Activated naive CD4-positive, alpha-beta T cell treated with anti-CD3 and anti-CD28 coated beads, Interleukin-2, amount 50 U/mL, for 72 hours (primary cell): ENCODE measurements around the gene CCDC182. TPM values are rescaled to one million over a fixed set of nuclear protein-coding genes. Genes with fewer than 3 reads are reported as not detected.
A peak's percentile ranks its signal among the peaks of the same experiment; 100 is the strongest.

Experiments
- ATAC-seq, 2 donors: fragments of 150-1000 bp; cut with Tn5 transposase; 2 replicates each; pipeline ENCODE4 v1.10.0; 2021; ENCODE audit warnings: mild to moderate bottlenecking in 2 of 2, moderate library complexity in 2 of 2
- DNase-seq, 2 donors: peaks; one replicate each; pipeline ENCODE4 v3.0.0; 2021 to 2022; ENCODE audit warnings: low spot score in 2 of 2
- H3K27ac Mint-ChIP-seq, 2 donors: one replicate each; pipeline ENCODE4 v1.8.0; 2022; ENCODE audit warnings: mild to moderate bottlenecking in 2 of 2, mixed read lengths in 2 of 2
- H3K36me3 Mint-ChIP-seq, 2 donors: one replicate each; pipeline ENCODE4 v1.8.0; 2022; ENCODE audit warnings: mixed read lengths in 2 of 2
- H3K9me3 Mint-ChIP-seq, 2 donors: one replicate each; pipeline ENCODE4 v1.8.0; 2022; ENCODE audit warnings: mixed read lengths in 2 of 2
- total RNA-seq, 2 donors: library from RNA; stranded (reverse); gene quantifications; one replicate each; pipeline ENCODE4 v1.2.3, GENCODE V29; 2022

CCDC182 gene
- total RNA-seq, 2 donors from 2014 or later, result not detected

- Mint-ChIP-seq H3K9me3 (no peaks in the 10 kb centered on the region), H3K27ac (no peak overlapping the region), H3K36me3 (no peaks in the 10 kb centered on the region)
- ATAC-seq, result no peak
- no peak for DNase-seq
Measured at GRCh38 chr17:57744195-57745170, 616 bp downstream of the CCDC182 start.

DNA sequence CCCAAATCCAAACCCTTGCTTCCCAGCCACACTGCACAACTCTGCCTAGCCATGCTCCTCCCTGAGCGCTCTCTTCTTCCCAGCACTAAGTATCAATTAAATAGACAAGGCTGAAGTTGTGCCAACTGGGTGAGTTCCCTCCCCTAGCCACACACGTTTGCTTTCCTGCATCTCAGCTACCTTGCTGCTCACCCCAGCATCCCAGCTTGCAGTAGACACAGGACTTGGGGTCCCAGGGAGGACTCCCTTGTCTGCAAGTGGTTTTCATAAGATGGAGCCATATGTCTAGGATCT lies 4.9 kb downstream of the CCDC182 start:
- Mint-ChIP-seq H3K27ac (no peak overlapping the region), H3K36me3 (no peaks in the 10 kb centered on the region), H3K9me3 (no peaks in the 10 kb centered on the region)
- ATAC-seq (no peak), DNase-seq (no peak)

- ATAC-seq (peak in 1 of 2 donors; percentile 72), DNase-seq (peak in 1 of 2 donors; percentile 21)
- H3K27ac Mint-ChIP-seq, result no peak overlapping the region
- H3K36me3 Mint-ChIP-seq, result no peaks in the 10 kb centered on the region
- H3K9me3 Mint-ChIP-seq, result no peaks in the 10 kb centered on the region
Measured at GRCh38 chr17:57739402-57740234, 5.5 kb downstream of the CCDC182 start.

DNA sequence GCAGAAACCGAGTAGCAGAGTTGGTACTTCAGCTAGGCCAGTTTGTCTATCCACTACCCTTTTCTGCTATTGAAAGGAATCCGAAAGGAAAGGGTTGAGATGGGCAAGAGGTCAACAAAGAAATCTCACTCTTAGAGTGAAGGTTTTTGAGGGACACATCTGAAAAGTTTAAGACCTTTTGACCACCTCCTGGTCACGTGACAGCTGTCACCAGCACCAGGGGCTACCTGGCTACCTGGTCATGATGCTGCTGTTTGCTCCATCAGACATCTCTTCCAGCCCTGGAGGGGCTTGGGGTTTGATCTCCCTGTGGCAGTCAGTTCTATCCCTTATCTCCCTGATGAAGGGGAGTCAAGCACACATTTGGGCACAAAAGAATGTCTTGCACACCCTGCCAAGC lies 7.6 kb downstream of the CCDC182 start:
- ATAC-seq (no peak), DNase-seq (no peak)
- Mint-ChIP-seq H3K36me3 (no peaks in the 10 kb centered on the region), H3K27ac (no peak overlapping the region), H3K9me3 (no peaks in the 10 kb centered on the region)

- ATAC-seq (no peak), DNase-seq (no peak)
- Mint-ChIP-seq H3K9me3 (no peaks in the 10 kb centered on the region), H3K27ac (no peak overlapping the region), H3K36me3 (no peaks in the 10 kb centered on the region)
Measured at GRCh38 chr17:57735707-57736106, 9.4 kb downstream of the CCDC182 start.

DNA sequence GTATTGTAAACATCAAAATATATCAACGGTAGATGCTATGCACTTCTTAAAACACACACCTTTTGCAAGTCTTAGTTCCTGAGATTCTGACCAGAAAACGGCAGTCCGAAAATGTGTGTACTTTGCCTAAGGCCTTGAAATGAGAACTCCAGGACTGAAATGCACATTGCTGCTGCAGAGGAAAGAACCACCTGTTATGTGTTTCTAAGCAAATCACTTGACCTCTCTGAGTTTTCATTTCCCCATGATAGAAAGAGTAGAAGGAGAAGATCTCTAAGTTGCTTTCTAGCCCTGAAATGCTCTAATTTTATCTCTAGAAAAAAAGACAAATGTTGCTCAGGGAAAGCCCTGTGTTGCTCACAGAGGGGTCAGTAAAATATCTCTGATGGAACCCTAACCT lies 9.9 kb downstream of the CCDC182 start:
- DNase-seq (no peak), ATAC-seq (no peak)
- H3K9me3 Mint-ChIP-seq, result no peaks in the 10 kb centered on the region
- H3K27ac Mint-ChIP-seq, result no peak overlapping the region
- no peaks in the 10 kb centered on the region for H3K36me3 Mint-ChIP-seq

GRCh38 chr17:57733085-57733484 lies 12.0 kb downstream of the CCDC182 start:
- no peaks in the 10 kb centered on the region for H3K9me3 Mint-ChIP-seq
- no peak for DNase-seq
- no peaks in the 10 kb centered on the region for H3K36me3 Mint-ChIP-seq
- ATAC-seq, result no peak
- no peak overlapping the region for H3K27ac Mint-ChIP-seq

DNA sequence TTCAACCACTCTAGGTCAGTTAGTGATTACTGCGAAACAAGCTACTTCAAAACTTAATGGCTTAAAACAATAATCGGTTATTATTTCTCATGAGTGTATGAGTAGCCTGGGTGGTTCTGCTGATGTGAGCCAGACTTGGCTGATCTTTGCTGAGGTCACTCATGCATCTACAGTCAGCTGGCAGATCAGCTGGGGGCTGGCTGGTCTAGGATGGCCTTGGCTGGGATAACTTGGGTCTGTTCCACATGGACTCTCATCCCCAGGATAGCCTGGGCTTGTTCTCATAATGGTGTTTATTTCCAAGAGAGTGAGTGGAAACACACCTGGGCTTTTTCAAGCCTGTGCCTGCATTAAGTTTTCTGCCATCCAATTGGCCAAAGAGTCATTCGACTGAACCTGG lies 13.0 kb downstream of the CCDC182 start:
- no peak overlapping the region for H3K27ac Mint-ChIP-seq
- no peaks in the 10 kb centered on the region for H3K9me3 Mint-ChIP-seq
- DNase-seq (no peak), ATAC-seq (no peak)
- H3K36me3 Mint-ChIP-seq, result no peaks in the 10 kb centered on the region

GRCh38 chr17:57730026-57730701 lies 14.9 kb downstream of the CCDC182 start:
- no peak for ATAC-seq
- H3K27ac Mint-ChIP-seq, result no peak overlapping the region
- DNase-seq, result no peak
- H3K36me3 Mint-ChIP-seq, result no peaks in the 10 kb centered on the region
- H3K9me3 Mint-ChIP-seq, result no peaks in the 10 kb centered on the region

- DNase-seq (no peak), ATAC-seq (no peak)
- H3K9me3 Mint-ChIP-seq, result no peaks in the 10 kb centered on the region
- H3K36me3 Mint-ChIP-seq, result no peaks in the 10 kb centered on the region
- H3K27ac Mint-ChIP-seq, result no peak overlapping the region
Measured at GRCh38 chr17:57727630-57728175, 17.4 kb downstream of the CCDC182 start.

DNA sequence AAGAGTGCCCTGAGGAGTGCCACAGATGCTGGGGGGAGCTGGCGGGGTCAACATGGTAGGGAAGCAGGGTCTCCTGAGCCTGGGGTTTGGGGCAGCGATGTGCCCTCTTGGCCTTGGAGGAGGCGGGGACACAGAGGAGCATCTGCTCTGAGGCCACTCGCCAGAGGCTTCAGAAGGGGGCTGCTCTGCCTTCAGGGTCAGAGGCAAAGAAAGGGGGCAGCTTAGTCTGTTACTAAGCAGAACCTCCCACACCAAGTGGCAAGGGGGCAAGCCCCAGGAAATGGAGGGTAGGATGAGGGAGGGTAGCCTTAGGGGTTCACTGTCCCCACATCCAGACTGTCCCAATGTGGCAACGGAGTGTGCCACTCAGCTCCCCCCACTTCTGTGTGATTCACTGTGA lies 18.3 kb downstream of the CCDC182 start:
- DNase-seq (no peak), ATAC-seq (no peak)
- Mint-ChIP-seq H3K36me3 (no peaks in the 10 kb centered on the region), H3K9me3 (no peaks in the 10 kb centered on the region), H3K27ac (no peak overlapping the region)

DNA sequence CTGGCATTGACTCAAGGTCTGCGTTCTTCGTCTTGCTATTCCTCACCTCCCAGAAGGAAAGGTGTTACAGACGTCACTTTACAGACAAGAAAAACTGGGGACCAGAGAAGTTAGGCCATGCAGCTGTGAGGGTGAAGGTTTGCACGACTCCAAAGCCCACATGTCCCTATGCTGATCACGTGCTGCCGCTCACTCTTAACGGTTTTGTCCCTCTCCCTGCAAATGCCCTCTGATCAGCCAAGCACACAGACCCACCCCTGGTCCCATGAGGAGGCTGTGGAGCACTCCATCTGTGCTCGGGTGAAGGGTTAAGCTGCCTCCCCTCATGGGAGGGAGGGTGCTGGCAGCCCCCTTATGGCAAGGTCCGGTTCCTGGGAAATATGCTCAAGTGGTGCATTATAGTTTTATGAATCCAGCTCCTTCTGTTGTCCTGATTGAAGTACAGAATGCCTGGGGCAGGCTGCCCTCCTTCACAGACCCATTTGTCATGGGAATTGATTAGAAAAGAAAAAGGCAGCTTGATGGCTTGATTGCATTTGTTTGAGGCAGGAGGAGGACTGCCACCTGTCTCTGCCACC lies 18.8 kb downstream of the CCDC182 start:
- DNase-seq, result no peak
- ATAC-seq, result no peak
- H3K27ac Mint-ChIP-seq, result no peak overlapping the region
- H3K9me3 Mint-ChIP-seq, result no peaks in the 10 kb centered on the region
- H3K36me3 Mint-ChIP-seq, result no peaks in the 10 kb centered on the region

- Mint-ChIP-seq H3K27ac (peak overlapping the region in 1 of 2 donors; percentile 72), H3K36me3 (no peaks in the 10 kb centered on the region), H3K9me3 (no peaks in the 10 kb centered on the region)
- no peak for ATAC-seq
- no peak for DNase-seq
Measured at GRCh38 chr17:57724729-57725125, 20.4 kb downstream of the CCDC182 start.

GRCh38 chr17:57724026-57724728 lies 20.9 kb downstream of the CCDC182 start:
- H3K9me3 Mint-ChIP-seq, result no peaks in the 10 kb centered on the region
- DNase-seq, result no peak
- ATAC-seq, result no peak
- H3K36me3 Mint-ChIP-seq, result no peaks in the 10 kb centered on the region
- H3K27ac Mint-ChIP-seq, result peak overlapping the region in 1 of 2 donors; percentile 72

DNA sequence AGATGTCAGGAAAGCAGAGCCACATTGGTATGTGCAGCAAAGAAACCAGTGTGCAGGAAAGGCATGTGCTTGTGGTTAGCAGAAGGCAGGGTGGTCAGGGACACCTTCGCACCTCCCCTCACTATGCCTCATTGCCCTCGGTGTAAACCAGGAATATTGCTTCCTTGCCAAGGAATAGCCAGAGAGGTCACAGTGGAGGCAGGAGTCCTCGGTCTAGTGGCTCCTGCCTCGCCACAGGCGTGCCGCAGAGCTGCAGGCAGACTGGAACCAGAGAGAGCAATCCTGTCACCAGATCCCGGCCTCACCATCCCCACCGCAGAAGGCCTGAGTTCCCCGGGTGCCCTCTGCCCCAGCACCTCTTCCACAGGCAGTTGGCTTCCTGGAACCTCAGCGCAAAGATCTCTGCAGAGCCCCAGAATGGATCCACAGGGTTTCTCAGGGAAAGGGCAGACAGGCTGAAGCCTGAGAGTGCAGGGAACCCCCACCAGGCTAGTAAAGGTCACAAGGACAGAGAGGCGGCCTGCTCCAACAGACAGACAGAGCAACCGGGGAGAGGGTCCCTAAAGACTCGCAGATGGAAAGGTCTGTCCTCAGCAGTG lies 21.6 kb downstream of the CCDC182 start:
- H3K36me3 Mint-ChIP-seq, result no peaks in the 10 kb centered on the region
- DNase-seq (no peak), ATAC-seq (no peak)
- H3K9me3 Mint-ChIP-seq, result no peaks in the 10 kb centered on the region
- H3K27ac Mint-ChIP-seq, result no peak overlapping the region

GRCh38 chr17:57722704-57723043 lies 22.4 kb downstream of the CCDC182 start:
- no peaks in the 10 kb centered on the region for H3K36me3 Mint-ChIP-seq
- DNase-seq (no peak), ATAC-seq (no peak)
- H3K27ac Mint-ChIP-seq, result no peak overlapping the region
- no peaks in the 10 kb centered on the region for H3K9me3 Mint-ChIP-seq
